Measurements from ENCODE around the gene TIPARP. TPM values are rescaled to one million over a fixed set of nuclear protein-coding genes. Genes with fewer than 3 reads are reported as not detected.
"Not testable (repeated sequence)": the region's sequence is repeated elsewhere in the genome, so short reads cannot be mapped to it uniquely, and the experiment has no call there.

The TIPARP gene
- total RNA-seq, 2 experiments from 2014 or later = 10.0 to 13.4 TPM

GRCh38 chr3:156707588-156707987, 33.2 kb downstream of the TIPARP start:
- TF ChIP-seq CTCF (conservative IDR thresholded peaks at IDR 0.05; ENCODE audit: low read length) (no peak), EZH2phosphoT487 (IDR thresholded peaks at IDR 0.05; ENCODE audit: borderline replicate concordance, low read depth, low read length) (no peak)
- intact Hi-C loops (cut with micrococcal nuclease; ENCODE audit: unreplicated experiment) = no loop called here
- H3K4me2 ChIP-seq (ENCODE audit: low read length) = no peak overlapping the region
- no peaks in the 10 kb centered on the region for H3K9me2 ChIP-seq (ENCODE audit: insufficient read depth, low read length)
- ChIA-PET POLR2A (interaction anchor here (0.7 kb wide), 1 partner anchor 392 kb away, joined by 3 read pairs; no protein-coding TSS in a partner anchor), CTCF (ENCODE audit: unreplicated experiment) (no interaction called here)
- no peak overlapping the region for H3K4me3 ChIP-seq (ENCODE audit: low read depth, low read length, poor library complexity, severe bottlenecking)
- H3K4me1 ChIP-seq (ENCODE audit: insufficient read depth, low read length, poor library complexity, severe bottlenecking) = peaks cover 8% of the 10 kb centered on the region
- H3K79me2 ChIP-seq (ENCODE audit: insufficient read depth, low read depth, low read length) = no peaks in the 10 kb centered on the region
- DNase-seq (ENCODE audit: low spot score) = no peak
- BruUV-seq (replicated peaks) = no TSS peak
- H3K36me3 ChIP-seq (ENCODE audit: insufficient read depth, low read length) = peaks cover 47% of the 10 kb centered on the region
- H3K27ac ChIP-seq (ENCODE audit: low read depth, low read length, poor library complexity, severe bottlenecking) = no peak overlapping the region
- no peaks in the 10 kb centered on the region for H3K9me3 ChIP-seq (ENCODE audit: low read length)
- H2AFZ ChIP-seq (ENCODE audit: low read length) = no peak overlapping the region
- H4K20me1 ChIP-seq (ENCODE audit: insufficient read depth, low read length) = peaks cover 2% of the 10 kb centered on the region

- H3K9me2 ChIP-seq (ENCODE audit: insufficient read depth, low read length) = no peaks in the 10 kb centered on the region
- no peak overlapping the region for H3K27ac ChIP-seq (ENCODE audit: low read depth, low read length, poor library complexity, severe bottlenecking)
- H3K4me1 ChIP-seq (ENCODE audit: insufficient read depth, low read length, poor library complexity, severe bottlenecking) = peaks cover 6% of the 10 kb centered on the region
- no peaks in the 10 kb centered on the region for H3K9me3 ChIP-seq (ENCODE audit: low read length)
- no peak for DNase-seq (ENCODE audit: low spot score)
- peaks cover 20% of the 10 kb centered on the region for H3K36me3 ChIP-seq (ENCODE audit: insufficient read depth, low read length)
- no peak for TF ChIP-seq CTCF (conservative IDR thresholded peaks at IDR 0.05; ENCODE audit: low read length)
- TF ChIP-seq EZH2phosphoT487 (IDR thresholded peaks at IDR 0.05; ENCODE audit: borderline replicate concordance, low read depth, low read length) = no peak
- H4K20me1 ChIP-seq (ENCODE audit: insufficient read depth, low read length) = no peaks in the 10 kb centered on the region; the same call in 1 of the 2 replicates
- H3K4me3 ChIP-seq (ENCODE audit: low read depth, low read length, poor library complexity, severe bottlenecking) = no peak overlapping the region
- intact Hi-C loops (cut with micrococcal nuclease; ENCODE audit: unreplicated experiment) = no loop called here
- H2AFZ ChIP-seq (ENCODE audit: low read length) = no peak overlapping the region
- POLR2A ChIA-PET = interaction anchor here (0.8 to 1.4 kb wide), 4 partner anchors 8 to 32 kb away, joined by 3 to 6 read pairs (median 3); no protein-coding TSS in a partner anchor
- H3K79me2 ChIP-seq (ENCODE audit: insufficient read depth, low read depth, low read length) = no peaks in the 10 kb centered on the region
- no peak overlapping the region for H3K4me2 ChIP-seq (ENCODE audit: low read length)
- no TSS peak for BruUV-seq (replicated peaks)
- CTCF ChIA-PET (ENCODE audit: unreplicated experiment) = no interaction called here
Measured at GRCh38 chr3:156710429-156710828, 36.0 kb downstream of the TIPARP start.

- intact Hi-C loops (cut with micrococcal nuclease; ENCODE audit: unreplicated experiment) = no loop called here
- Histone ChIP-seq H3K27ac (ENCODE audit: low read depth, low read length, poor library complexity, severe bottlenecking) (no peak overlapping the region), H3K4me2 (ENCODE audit: low read length) (no peak overlapping the region), H3K4me3 (ENCODE audit: low read depth, low read length, poor library complexity, severe bottlenecking) (no peak overlapping the region), H3K79me2 (ENCODE audit: insufficient read depth, low read depth, low read length) (no peaks in the 10 kb centered on the region), H3K9me3 (ENCODE audit: low read length) (no peaks in the 10 kb centered on the region), H3K4me1 (ENCODE audit: insufficient read depth, low read length, poor library complexity, severe bottlenecking) (no peaks in the 10 kb centered on the region), H2AFZ (ENCODE audit: low read length) (no peak overlapping the region), H4K20me1 (ENCODE audit: insufficient read depth, low read length) (no peaks in the 10 kb centered on the region; the same call in 1 of the 2 replicates), H3K9me2 (ENCODE audit: insufficient read depth, low read length) (no peaks in the 10 kb centered on the region), H3K36me3 (ENCODE audit: insufficient read depth, low read length) (peaks cover 13% of the 10 kb centered on the region; the same call in 1 of the 2 replicates)
- no peak for DNase-seq (ENCODE audit: low spot score)
- no TSS peak for BruUV-seq (replicated peaks)
- TF ChIP-seq EZH2phosphoT487 (IDR thresholded peaks at IDR 0.05; ENCODE audit: borderline replicate concordance, low read depth, low read length) = no peak
- TF ChIP-seq CTCF (conservative IDR thresholded peaks at IDR 0.05; ENCODE audit: low read length) = no peak
- ChIA-PET CTCF (ENCODE audit: unreplicated experiment) (interaction anchor here (0.6 kb wide), 1 partner anchor 20 kb away, joined by 4 read pairs; no protein-coding TSS in a partner anchor), POLR2A (interaction anchor here (0.7 to 1.4 kb wide), 4 partner anchors 9 to 126 kb away, joined by 3 to 6 read pairs (median 4); no protein-coding TSS in a partner anchor)
Measured at GRCh38 chr3:156711113-156711512, 36.7 kb downstream of the TIPARP start.

- BruUV-seq (replicated peaks); H3K9me3 ChIP-seq (ENCODE audit: low read length); H3K4me3 ChIP-seq (ENCODE audit: low read depth, low read length, poor library complexity, severe bottlenecking); H2AFZ ChIP-seq (ENCODE audit: low read length); H3K79me2 ChIP-seq (ENCODE audit: insufficient read depth, low read depth, low read length); H3K4me1 ChIP-seq (ENCODE audit: insufficient read depth, low read length, poor library complexity, severe bottlenecking); H4K20me1 ChIP-seq (ENCODE audit: insufficient read depth, low read length); H3K36me3 ChIP-seq (ENCODE audit: insufficient read depth, low read length); H3K4me2 ChIP-seq (ENCODE audit: low read length); H3K9me2 ChIP-seq (ENCODE audit: insufficient read depth, low read length); DNase-seq (ENCODE audit: low spot score); H3K27ac ChIP-seq (ENCODE audit: low read depth, low read length, poor library complexity, severe bottlenecking); CTCF ChIA-PET (ENCODE audit: unreplicated experiment); intact Hi-C loops (cut with micrococcal nuclease; ENCODE audit: unreplicated experiment): not testable (repeated sequence)
- POLR2A ChIA-PET = interaction anchor here (0.7 kb wide), 1 partner anchor 126 kb away, joined by 4 read pairs; no protein-coding TSS in a partner anchor
Measured at GRCh38 chr3:156711944-156712343, 37.6 kb downstream of the TIPARP start.

Measured in OCI-LY7 (cell line).